NCI-H1417 treated with DMSO at 0.1 percent for 48 hours (cell line): ENCODE data around the gene PAX1.

Experiments used
- DNase-seq: peaks from one replicate; lab custom pipeline; 2025; lab: John Stamatoyannopoulos, UW

The PAX1 gene

GRCh38 chr20:21739682-21740081, 34.2 kb downstream of the PAX1 start:
- no peak for DNase-seq

GRCh38 chr20:21741266-21741665, 35.8 kb downstream of the PAX1 start:
- DNase-seq = no peak

DNA sequence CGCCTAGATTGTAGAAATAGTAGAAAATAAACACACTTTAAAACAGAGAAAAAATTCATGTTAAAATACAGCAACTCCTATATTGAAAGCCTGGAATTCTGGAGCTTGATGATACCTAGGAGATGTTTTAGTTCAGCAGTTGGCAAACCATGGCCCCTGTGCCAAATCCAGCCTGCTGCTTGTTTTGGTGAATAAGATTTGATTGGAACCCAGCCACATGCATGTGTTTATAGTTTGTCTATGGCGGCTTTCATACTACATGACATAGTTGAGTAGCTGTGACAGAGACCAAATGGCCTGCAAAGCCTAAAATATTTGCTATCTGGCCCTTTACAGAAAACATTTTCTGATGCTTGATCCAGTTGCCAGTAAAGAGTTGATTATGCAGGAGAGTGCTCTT, 57.2 kb downstream of the PAX1 start:
- no peak for DNase-seq

DNA sequence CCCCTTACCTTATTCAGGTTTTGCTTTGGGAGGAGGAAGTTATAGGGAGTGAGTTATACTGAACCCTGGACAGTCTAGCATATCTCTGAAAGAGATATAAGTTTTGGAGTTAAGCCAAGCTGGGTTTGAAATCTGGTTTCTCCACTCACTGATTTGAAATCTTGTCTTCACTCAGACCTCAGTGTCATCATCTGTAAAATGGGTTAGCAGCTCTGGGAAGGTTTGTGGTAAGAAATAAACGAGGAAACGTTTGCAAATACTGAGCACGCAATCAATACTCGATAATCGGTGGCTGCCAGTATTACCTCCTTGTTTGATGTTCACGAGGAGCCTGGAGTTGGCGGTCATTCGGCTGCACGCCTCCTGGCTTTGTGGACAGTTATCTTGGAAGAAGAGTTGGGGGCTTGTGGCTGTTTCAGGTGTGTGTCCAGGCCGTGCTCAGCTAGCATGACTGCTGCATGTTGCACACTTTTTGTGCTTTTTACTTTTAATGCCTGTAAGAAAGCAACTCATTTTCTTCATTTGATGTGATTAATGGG, 61.8 kb downstream of the PAX1 start:
- no peak for DNase-seq

GRCh38 chr20:21767739-21768223, 62.3 kb downstream of the PAX1 start:
- DNase-seq = no peak
